GM08714 (cell line): ENCODE data around the gene FAH.

ENCODE experiments used
- H3K4me3 ChIP-seq: fragments of 200-500 bp; sonication (Bioruptor generic); 2 replicates; pipeline ENCODE4 v1.5.1; 2014; ENCODE audit warnings: mild to moderate bottlenecking, low read length, inconsistent platforms
- ZNF274 ChIP-seq: IDR thresholded peaks from 2 replicates; pipeline ENCODE4 v1.6.1; 2012; ENCODE audit warnings: mild to moderate bottlenecking, low read depth, low read length

Gene FAH

GRCh38 chr15:80188251-80188650 lies 35.5 kb downstream of the FAH start:
- no peak for TF ChIP-seq ZNF274
- no peak overlapping the region for H3K4me3 ChIP-seq

- TF ChIP-seq ZNF274: no peak
These were observed 38.4 kb downstream of the FAH start for GRCh38 chr15:80191198-80191597.

GRCh38 chr15:80191897-80192595 lies 39.2 kb downstream of the FAH start:
- H3K4me3 ChIP-seq: no peak overlapping the region
- no peak for TF ChIP-seq ZNF274

More at GRCh38 chr15:80191198-80191597, 38.4 kb downstream of the FAH start:
- no peak overlapping the region for H3K4me3 ChIP-seq

GRCh38 chr15:80194186-80194585 lies 41.4 kb downstream of the FAH start:
- no peak overlapping the region for H3K4me3 ChIP-seq

GRCh38 chr15:80194914-80195313 lies 42.1 kb downstream of the FAH start:
- H3K4me3 ChIP-seq: no peak overlapping the region
- no peak for TF ChIP-seq ZNF274

More at GRCh38 chr15:80194186-80194585, 41.4 kb downstream of the FAH start:
- no peak for TF ChIP-seq ZNF274

GRCh38 chr15:80199366-80199765 lies 46.6 kb downstream of the FAH start:
- TF ChIP-seq ZNF274: no peak
- H3K4me3 ChIP-seq: no peak overlapping the region

GRCh38 chr15:80199869-80200268 lies 47.1 kb downstream of the FAH start:
- H3K4me3 ChIP-seq: no peak overlapping the region
- no peak for TF ChIP-seq ZNF274

GRCh38 chr15:80201256-80202015 lies 48.6 kb downstream of the FAH start:
- TF ChIP-seq ZNF274: no peak

GRCh38 chr15:80202016-80202315 lies 49.2 kb downstream of the FAH start:
- no peak overlapping the region for H3K4me3 ChIP-seq
- no peak for TF ChIP-seq ZNF274

More at GRCh38 chr15:80201256-80202015, 48.6 kb downstream of the FAH start:
- H3K4me3 ChIP-seq: no peak overlapping the region

- no peak overlapping the region for H3K4me3 ChIP-seq
- TF ChIP-seq ZNF274: no peak
These were observed 50.0 kb downstream of the FAH start for GRCh38 chr15:80202641-80203360.

- no peak for TF ChIP-seq ZNF274
- H3K4me3 ChIP-seq: no peak overlapping the region
These were observed 50.6 kb downstream of the FAH start for GRCh38 chr15:80203361-80203885.

- no peak for TF ChIP-seq ZNF274
These were observed 51.4 kb downstream of the FAH start for GRCh38 chr15:80204231-80204630.

GRCh38 chr15:80207887-80208286 lies 55.1 kb downstream of the FAH start:
- TF ChIP-seq ZNF274: no peak
- H3K4me3 ChIP-seq: no peak overlapping the region

More at GRCh38 chr15:80204231-80204630, 51.4 kb downstream of the FAH start:
- H3K4me3 ChIP-seq: no peak overlapping the region
